ELF-1 (cell line): ENCODE measurements around the gene FBXO30.
A peak's percentile ranks its signal among the peaks of the same experiment; 100 is the strongest.

ENCODE experiments used
- DNase-seq: peaks from one replicate; pipeline ENCODE4 v3.0.0-alpha.2; 2016; ENCODE audit warnings: low read depth, low spot score

FBXO30 gene

DNA sequence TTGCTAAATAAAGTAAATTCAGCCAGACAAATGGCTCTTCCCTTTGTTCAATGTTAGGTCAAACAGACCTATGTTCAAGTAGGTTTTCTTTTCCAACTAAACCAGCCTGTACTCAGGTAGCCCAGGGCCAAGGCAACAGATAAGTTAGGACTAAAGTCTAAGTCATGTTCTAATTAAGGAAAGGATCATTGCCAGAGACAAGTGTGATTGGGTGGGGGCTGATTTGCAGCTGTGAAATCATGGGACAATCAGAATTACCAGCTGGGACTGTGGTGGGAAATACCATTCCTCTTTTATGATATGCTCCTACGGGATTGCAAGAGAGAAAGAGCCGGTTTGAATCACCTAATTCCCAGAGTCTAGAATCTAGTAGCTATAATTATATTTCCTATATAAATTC lies 4.2 kb upstream of the FBXO30 start:
- DNase-seq: no peak

DNA sequence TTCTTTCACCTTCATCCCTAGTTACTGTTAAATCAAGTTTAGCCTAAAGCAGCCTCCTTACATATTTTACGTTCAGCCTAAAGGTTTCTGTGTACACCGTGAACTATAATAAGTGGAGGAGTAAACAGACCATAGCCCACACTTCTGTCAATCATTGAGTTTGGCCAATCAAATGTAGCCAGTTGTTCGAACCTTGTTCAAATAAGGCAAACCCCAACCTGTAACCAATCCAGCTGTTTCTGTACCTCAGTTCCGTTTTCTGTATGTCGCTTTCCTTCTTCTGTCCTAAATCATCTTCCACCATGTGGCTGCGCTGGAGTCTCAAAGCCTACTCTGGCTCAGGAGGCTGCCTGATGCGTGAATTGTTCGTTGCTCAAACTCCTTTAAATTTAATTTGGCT lies 1.8 kb upstream of the FBXO30 start:
- no peak for DNase-seq

DNA sequence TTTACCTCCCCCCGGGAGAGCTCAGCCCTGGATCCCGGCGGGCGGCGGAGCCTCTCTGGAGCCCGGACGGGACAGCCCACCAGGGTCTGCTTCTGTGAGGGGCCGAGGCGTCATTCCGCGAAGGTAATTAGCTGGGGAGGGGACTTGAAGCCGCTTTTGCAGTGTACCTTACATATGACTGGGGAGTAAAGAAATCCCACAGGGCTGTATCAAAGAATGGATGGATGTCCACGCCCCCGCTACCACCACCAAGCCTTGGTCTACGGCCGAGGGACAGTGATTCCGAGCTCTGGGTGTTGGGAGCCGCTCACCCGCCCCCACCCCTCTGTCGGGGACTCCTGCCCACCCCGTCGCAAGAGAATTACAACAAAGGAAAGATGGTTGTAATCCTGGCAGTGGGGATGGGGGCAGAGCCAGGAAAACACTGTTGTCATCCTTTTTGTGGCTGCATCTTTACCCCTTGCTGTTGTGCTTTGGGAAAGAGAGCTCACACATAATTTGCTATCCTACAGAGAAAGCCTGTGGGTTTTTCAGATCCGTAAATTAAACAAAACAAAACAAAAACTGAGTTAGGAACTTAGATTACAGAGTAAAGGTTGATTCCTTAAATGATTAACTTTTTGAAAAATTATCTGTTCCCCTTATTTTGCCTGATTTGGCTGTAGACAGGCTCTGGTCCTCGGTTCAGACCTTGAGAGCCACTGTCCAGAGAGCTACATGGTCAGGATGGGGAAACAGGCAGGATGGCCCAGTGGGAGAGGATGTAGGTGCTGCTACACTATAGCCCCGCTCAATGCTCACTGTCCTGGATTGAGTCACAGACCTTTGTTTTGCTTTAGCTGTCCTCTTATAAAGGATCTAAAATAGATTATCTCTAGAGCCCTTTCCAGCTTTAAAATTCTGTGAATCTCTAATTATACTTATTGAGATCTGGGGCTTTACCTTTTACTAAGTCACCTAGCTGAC lies 997 bp upstream of the FBXO30 start:
- no peak for DNase-seq

DNA sequence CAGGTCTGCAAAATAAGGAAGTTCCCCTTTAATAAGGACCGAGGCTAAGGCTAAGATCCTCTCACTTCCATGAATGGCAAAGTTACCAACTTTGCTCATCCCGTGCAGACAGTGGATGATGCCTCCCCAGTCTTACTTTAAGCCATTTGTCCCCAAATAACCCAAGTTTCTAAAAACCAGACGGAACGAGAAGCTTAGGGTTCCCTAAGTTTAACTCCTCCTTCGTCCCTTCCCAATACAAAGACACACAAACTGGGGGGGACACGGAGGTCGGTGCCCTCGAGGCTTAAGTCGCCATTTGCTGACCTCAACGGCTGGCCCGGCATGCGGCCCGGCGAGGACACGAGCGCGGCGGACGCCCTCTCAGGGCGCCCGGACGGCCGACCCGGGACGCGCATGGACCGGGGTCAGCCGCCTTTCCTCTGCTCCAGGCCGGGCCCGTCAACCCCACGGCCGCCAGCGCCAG lies 527 bp downstream of the FBXO30 start:
- DNase-seq: peak; percentile 71

DNA sequence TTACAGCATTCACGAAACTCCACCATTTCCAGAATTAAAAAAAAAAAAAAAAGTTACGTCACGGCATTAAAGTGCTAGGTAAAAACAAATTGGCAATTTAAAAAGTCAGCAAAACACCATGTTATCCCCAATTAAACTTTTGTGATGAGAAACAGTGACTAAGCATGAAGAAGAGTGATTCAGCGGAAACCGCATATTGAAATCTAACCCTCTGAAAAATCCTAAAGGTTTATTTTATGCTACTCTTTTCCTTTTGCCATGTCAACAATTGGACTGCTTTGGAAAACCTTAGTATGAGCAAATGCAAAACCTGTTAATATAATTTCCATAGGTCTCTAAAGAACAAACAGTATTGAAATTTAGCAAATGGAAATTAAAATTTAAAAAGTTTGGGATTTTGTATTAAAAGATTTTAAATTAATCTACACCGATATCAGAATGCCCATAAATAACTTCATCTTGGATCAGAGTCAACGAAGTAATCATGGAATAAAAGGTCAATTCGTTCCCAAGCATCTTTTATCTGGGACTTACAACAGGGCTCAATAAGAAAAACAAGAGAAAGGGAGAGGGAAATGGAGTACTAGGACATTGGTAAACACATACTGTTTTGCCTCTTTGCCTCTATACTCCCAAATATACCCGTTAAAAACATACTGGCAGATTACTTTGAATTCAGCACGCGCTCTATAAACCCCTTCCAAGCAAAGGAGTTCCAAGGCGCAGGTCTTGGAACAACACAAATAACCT lies 1.1 kb downstream of the FBXO30 start:
- no peak for DNase-seq

DNA sequence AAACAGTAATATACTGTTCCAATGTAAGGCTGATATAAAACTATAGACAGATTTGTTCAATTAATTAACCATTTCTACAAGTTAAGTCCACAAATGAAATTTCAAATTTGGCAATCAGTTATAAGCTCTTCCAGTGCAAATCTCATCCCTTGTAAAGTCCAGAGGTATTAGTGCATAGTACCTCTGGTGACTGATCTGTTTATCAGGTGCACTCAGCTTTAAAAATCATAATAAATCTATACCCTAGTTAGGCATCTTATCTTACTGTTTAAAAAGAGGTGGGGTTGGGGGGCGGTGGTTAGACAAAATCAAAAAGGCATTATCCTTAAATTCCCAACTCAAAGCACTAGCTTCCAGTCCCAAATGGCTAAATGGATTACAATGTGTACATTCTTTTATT lies 2.9 kb downstream of the FBXO30 start:
- no peak for DNase-seq

DNA sequence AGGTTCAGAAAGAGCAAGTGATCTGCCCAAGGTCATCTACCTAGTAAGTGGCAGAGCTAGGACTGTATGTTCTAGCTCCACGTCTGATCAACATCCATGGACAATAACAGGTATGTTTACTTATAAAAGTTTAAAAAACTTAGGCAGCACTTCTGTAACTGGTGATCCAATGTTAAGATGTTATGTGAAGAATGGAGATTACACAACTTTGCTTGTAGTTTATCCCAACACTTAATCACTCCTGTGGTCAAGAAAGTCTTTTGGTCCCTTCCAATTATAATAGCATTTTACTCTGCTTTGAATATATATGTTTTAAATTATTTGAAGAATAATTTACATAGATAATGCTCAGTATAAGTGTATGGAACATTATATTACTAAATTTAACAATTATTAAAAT lies 4.8 kb downstream of the FBXO30 start:
- no peak for DNase-seq

DNA sequence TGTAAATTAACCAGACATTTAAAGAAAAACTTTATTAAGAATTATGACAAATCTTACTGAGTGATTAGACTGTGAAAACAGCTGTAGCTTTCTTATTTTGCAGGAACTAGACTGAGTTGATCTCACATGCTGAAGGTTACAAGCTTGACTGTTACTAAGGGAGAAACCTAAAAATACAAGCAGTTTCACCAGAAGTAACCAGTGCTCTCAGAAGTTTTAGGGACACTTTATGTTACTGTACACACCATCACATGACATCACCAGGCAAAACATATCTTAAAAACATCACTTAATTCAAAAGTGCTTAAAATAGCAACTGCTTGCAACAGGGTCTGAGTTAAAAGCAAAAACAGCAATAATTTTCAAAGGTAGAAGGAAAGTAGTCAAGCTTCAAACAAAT lies 5.4 kb downstream of the FBXO30 start:
- no peak for DNase-seq

DNA sequence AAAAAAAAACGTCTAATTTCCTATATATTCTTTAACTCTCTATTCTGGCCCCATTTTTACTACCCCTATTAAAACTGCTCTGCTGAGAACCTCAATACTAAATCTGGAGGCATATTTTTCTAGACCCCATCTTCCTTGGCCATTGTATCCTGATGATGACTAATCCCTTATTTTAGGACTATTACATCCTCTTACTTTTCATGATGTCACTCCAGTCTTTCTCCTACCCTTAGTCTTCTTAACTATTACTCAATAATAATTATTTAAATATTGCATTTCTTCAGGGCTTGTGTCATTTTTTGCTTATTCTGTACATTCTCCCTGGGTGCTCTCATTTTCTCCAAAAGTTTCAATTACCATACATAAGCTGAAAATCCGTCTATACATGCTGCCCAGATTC lies 6.4 kb downstream of the FBXO30 start:
- no peak for DNase-seq

DNA sequence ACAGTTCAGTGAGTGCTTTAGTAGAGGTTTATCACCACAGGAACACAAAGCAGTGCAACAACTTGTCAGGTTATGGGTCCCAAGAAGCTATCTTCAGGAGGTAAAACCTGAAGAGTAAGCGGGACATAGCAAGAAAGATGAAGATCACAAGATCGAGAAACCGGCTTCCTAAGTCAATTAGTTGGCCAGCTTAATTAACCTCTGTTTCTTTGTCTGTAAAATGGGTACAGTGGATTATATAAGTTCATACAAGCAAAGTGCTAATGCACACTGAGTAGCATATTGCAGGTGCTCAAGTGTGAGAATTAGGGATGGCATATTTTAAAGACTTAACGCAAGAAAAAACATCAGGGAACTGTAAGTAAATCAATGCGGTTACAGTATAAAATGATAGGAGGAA lies 12.5 kb downstream of the FBXO30 start:
- DNase-seq: no peak

DNA sequence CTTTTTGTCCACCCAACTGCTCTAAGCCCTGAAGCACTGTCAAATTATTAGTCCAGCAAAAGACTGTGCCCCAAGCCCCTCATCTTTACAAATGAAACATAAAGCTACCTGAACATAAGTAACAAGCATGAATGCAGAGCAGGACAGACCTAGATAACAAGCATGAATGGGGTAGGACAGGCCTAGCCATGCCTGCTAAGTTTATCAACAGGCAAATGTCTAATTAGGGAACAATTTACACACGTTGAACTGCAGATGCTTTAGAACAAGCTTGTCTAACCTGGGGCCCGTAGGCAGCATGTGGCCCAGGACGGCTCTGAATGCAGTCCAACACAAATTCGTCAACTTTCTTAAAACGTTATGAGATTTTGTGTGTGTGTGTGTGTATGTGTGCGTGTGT lies 13.6 kb downstream of the FBXO30 start:
- no peak for DNase-seq

DNA sequence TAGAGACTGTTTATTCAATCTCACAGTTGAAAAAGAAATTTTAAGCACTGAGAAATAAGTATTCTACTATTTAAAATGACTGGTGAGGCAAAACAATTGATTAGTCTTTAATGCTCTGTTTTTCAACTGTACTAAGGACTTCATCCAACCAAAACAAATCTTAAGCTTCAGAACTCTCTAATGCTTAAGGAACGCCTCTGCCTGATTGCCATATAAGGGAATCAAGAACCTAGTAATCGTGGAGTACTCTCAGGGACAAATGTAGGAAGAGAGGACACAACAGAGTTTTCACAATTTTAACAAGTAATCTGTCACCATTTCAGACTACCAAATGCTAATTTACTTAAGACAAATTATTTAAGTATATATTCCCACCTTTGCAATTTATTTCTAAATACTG lies 16.1 kb downstream of the FBXO30 start:
- no peak for DNase-seq

DNA sequence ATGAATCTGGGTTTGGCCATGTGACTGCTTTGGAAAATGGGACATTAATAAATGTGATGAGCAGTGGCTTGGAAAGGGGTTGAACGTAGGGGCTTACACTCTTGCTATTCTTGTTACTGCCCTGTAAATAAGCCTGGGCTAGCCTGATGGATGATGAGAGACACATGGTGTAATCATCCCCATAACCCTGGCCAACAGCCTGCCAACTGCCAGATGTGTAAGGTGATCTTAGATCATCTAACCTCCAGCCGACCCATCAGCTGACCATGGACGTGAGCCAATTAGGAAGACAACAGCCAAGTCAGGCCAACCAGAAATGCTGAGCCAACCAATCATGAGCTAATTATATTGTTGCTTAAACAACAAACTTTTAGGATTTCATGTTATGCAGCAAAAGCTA lies 25.2 kb downstream of the FBXO30 start:
- DNase-seq: no peak

DNA sequence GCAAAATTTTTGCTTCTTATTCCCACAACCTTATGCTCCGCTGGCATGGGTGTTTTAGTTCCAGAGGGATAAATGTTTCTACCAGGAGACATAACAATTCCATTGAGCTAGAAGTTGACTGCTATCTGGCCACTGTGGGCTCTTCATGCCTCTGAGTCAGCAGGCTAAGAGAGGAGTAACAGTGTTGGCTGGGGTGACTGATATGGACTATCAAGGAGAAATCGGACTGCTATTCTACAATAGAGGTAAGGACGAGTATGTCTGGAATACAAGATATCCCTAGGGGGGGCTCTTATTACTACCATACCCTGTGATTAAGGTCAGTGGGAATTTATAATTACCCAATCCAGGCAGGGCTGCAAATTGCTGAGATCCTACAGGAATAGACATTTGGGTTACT lies 26.9 kb downstream of the FBXO30 start:
- no peak for DNase-seq

DNA sequence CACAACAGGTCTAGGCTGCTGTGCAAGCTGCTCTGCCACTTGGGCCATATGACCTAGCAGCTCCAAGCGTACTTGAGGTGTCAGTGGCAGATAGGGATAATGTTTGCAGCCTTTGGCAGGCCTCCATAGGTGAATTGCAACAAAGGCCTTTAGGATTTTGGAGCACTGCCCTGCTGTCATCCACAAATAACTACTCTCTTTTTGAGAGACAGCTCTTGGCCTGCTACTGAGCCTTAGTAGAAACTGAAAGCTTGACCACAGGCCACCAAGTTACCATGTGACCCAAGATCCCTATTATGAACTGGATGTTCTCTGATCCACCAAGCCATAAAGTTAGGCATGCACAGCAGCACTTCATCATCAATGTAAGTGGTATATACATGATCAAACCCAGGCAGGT lies 29.9 kb downstream of the FBXO30 start:
- no peak for DNase-seq

DNA sequence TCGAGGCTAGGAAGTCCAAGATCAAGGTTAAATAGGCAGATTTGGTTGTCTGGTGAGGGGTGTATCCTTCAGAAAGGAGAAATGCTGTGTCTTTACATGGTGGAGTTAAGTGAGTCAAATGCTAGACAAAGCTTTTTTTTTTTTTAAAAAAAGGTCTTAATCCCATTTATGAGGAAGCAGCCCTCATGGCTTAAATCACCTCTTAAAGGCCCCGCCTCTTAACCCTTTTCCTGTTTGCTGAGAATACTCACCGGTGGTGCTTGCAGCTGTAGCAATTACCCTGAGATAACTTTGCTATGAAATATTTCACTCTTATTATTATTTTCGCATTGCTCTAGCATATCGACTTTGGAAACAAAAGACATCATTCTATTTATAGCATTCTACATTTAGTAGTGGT lies 30.8 kb downstream of the FBXO30 start:
- DNase-seq: no peak

DNA sequence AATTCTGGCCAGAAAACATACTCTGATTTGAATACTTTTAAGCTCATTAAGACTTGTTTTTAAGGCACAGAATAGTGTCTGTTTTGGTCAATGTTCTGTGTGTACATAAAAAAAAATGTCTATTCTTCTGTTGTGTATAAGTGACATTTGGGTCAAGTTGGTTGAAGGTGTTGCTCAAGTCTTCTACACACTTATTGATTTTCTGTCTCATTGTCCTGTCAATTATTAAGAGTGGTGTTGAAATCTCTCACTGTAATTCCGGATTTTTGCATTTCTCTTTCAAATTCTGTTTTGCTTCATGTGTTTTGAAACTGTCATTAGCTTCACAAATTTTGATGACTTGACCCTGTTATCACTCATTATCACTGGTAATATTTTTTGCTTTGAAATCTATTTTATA lies 41.7 kb downstream of the FBXO30 start:
- no peak for DNase-seq

DNA sequence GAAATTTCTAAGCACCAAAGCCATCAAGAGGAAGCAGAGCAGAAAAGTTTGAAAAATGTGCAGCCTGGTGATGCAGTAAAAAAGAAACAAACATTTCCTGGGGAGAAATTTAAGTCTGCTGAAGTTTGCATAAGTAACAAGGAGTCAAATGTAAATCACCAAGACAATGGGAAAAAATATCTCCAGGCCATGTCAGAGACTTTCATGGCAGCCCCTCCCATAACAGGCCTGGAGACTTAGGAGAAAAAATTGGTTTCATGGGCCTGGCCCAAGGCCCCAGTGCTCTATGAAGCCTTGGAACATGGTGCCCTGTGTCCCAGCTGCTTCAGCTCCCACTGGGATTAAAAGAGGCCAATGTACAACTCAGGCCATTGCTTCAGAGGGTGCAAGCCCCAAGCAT lies 49.1 kb downstream of the FBXO30 start:
- DNase-seq: no peak

DNA sequence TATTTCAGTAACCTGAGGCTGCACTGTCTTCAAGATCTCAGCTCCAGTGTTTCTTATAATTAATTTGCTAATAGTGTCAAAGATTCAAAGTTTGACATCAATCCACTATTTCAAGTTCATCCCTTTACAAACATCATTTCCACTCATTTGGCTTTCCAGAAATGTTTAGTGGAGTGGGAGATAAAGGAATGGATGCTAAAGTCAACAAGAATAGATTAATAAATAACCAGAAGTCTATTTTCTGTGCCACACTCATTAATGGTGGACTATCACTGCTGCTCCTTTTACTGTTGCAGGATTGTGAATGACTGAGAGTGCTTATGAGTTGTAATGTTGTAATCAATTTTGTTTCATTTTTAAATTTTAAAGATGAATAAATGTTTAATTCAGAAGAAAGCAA lies 50.9 kb downstream of the FBXO30 start:
- DNase-seq: no peak

DNA sequence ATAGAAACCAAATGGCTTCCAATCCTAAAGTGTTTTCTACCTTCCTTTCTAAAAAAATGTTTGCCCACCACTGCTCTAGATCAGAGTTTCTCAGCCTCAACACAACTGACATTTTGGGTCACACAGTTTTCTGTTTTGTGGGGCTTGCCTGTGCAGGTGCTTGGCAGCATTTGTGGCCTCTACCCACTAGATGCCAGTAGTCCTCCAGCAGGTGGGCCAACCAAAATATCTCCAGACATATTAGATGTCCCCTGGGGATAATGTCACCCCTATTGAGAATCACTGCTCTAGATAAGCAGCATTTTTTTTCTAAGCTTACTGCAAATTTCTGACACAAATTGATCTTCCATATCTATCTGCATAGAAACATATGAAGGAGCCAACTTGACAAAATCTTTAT lies 53.0 kb downstream of the FBXO30 start:
- no peak for DNase-seq

DNA sequence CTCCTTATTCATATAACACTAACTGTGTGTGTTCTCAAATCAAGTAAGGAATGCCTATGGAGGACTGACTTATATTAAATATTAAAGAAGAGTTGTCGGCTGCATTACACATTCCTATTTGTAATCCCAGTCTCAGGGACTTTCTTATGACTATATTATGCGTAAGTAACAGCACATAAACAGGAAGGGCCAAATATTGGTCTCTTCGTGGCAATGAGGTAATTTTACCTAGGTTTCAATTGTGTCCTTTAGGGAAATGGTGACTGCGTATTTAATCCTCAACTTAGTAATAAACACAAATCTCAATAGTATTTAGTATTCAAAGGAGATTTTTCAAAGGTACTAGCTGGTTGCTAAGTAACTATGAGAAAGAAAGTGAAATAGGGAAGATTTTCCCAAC lies 56.5 kb downstream of the FBXO30 start:
- DNase-seq: no peak

DNA sequence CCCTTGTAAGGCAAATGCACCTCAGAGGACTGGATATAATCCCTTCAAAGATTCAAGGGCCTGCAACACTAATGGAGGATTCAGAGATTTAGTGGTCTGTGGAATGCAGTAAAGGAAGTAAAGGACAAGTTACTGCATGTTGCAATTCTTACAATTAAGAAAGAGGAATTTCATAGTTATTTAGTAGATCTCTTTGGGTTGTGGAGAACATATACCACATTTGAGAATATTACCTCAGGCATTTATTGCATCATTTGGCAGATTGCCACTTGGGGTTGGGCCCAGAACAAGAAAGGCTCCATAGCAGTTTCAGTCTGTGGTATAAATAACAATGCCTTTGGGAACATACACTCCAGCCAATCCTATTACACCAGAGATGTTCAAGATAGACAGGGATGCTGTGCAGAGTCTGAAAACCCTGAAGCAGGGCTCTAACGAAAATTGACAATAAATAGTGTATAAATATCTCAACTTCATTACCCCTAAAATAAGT lies 58.4 kb downstream of the FBXO30 start:
- no peak for DNase-seq

DNA sequence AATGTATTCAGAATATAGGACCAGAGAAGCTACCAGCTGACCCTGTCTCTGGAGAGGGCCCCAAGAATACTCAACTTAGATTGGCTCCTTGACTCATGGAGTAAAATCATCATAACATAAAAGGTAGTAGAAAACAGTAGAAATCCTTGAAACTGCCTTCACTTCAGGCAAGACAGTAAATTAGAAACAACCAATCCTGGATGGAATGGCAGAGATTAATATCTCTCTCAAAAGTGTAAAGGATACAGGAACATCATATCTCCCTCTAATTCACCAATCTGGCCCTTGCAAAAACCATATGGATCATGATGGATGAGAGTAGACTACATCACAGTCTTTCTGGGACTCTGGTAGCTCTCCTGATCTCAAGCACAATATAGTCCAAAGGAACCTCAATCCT lies 58.9 kb downstream of the FBXO30 start:
- no peak for DNase-seq
